H1 (cell line): ENCODE results near the gene CACNG5. TPM values are rescaled to one million over a fixed set of nuclear protein-coding genes. Genes with fewer than 3 reads are reported as not detected.

Experiments
- BCL11A ChIP-seq, 2 experiments: IDR thresholded peaks; one replicate each; pipeline ENCODE4 v1.6.1; 2011; ENCODE audit warnings: low read depth in 2 of 2, low read length in 2 of 2, mild to moderate bottlenecking in 2 of 2
- JUN ChIP-seq: IDR thresholded peaks from 2 replicates; pipeline ENCODE4 v1.6.1; 2011; ENCODE audit warnings: low read depth, mild to moderate bottlenecking, improper control_type of control experiment, low read length
- NRF1 ChIP-seq: IDR thresholded peaks from 2 replicates; pipeline ENCODE4 v1.6.1; 2011; ENCODE audit warnings: mild to moderate bottlenecking, low read depth, low read length, improper control_type of control experiment
- PHF8 ChIP-seq: fragments of 200-600 bp; sonication (generic); conservative IDR thresholded peaks from 2 replicates; pipeline ENCODE4 v1.7.1; 2012; ENCODE audit warnings: low read depth, mild to moderate bottlenecking, inconsistent platforms, low read length, moderate library complexity
- RNF2 ChIP-seq: fragments of 200-900, 300-1000 bp; sonication (generic); IDR thresholded peaks from 2 replicates; pipeline ENCODE4 v1.7.1; 2016; ENCODE audit warnings: borderline replicate concordance, low read depth, mild to moderate bottlenecking, antibody characterized with exemption, low read length; ENCODE audit not compliant: poor library complexity, severe bottlenecking; ENCODE audit errors: missing control alignments
- TAF7 ChIP-seq: optimal IDR thresholded peaks from 2 replicates; pipeline ENCODE3; 2011; ENCODE audit warnings: low read depth, mild to moderate bottlenecking, inconsistent platforms, low read length, moderate library complexity, borderline replicate concordance
- polyA plus RNA-seq, 7 experiments: library from polyadenylated mRNA; depleted of rRNA in 3 of 7; stranded (reverse) in 5 of 7; unstranded in 2 of 7; fragments of >200 nt in 5 of 7; fragments of 200-250 nt in 2 of 7; gene quantifications; 1 replicate in 5 of 7; 2 replicates in 1 of 7; 4 replicates in 1 of 7; pipeline versions ENCODE4 v1.2.1 to v1.2.3, GENCODE V29; 2011 to 2013; ENCODE audit warnings: missing spikeins in 2 of 7, mixed read lengths in 2 of 7
- total RNA-seq: library from RNA; stranded (reverse); fragmentation: NEBNext Ultra II Directional; extraction: Animal tissue kit (Norgen Biotek cat#: 25700); gene quantifications from 2 replicates; pipeline ENCODE4 v1.2.1, GENCODE V29; 2021

Gene CACNG5
- total and polyA plus RNA-seq, 2 of the 8 experiments (the other 6 are each of a cell fraction or from before 2014, with no cell fraction given) = 2.2 to 3.1 TPM

DNA sequence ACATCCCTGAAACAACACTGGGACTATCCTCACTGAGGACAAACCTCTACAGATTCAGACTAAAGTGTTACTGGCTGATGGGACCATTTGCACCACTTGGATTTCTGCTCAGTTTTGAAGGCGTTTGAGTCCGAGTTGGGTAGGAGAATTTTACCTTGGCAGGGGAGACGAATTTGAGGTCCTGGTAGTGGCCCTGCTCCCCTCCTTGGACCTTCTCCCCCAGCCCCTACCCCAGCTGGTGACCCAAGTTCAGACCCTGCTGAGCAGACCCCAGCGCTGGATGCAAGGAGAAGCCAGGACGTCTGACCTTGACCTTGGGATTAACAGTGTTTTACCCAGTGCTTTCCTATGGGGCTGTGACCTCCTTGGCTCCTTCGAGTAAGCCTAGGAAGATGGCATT lies 13.6 kb downstream of the CACNG5 start (continued):
- no peak for TF ChIP-seq PHF8
- TF ChIP-seq RNF2 = no peak
- no peak for TF ChIP-seq NRF1
- TF ChIP-seq TAF7 = no peak
- TF ChIP-seq JUN = no peak
- no peak for TF ChIP-seq BCL11A (IDR thresholded peaks at IDR 0.05; ENCODE audit: low read depth in 2 of 2, low read length in 2 of 2)
